ENCODE measurements around the gene PRDM15.

PRDM15 gene

GRCh38 chr21:41821756-41822431 lies 57.2 kb downstream of the PRDM15 start:
- no peak for DNase-seq (ENCODE audit: low spot score)
- no peak for TF ChIP-seq CTCF (IDR thresholded peaks at IDR 0.05; ENCODE audit: extremely low read depth, missing control alignments)

GRCh38 chr21:41821081-41821755 lies 57.9 kb downstream of the PRDM15 start:
- no peak for TF ChIP-seq CTCF (IDR thresholded peaks at IDR 0.05; ENCODE audit: extremely low read depth, missing control alignments)
- DNase-seq (ENCODE audit: low spot score), result no peak

DNA sequence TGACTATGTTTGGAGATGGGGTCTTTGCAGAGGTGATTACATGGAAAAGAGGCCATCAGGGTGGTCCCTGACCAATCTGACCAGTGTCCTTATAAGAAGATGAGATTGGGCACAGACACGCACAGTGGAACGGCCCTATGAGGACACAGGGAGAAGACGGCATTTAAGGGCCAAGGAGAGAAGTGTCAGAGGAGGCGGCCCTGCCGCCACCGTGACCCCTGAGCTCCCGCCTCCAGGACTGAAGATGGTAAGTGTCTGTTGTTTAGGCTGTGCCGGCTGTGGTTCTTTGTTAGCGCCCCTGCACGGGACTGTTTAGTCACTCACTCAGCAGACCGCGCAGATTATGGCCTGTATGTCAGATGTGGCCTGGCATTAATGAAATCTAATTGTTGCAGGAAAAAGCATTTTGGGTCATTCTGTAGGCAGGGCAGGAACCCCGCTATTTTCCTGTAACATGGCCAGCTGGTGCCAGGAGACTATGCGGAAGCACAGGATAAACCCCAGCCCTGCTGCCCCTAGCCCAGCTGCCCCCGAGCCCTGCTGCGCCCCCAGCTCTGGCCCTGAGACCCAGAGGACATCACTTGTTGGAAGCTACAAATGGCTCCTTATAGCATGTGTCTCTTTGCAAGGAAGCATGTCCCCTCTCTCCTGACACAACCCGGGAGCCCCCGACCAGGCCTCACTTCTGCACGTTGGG lies 58.6 kb downstream of the PRDM15 start:
- no peak for DNase-seq (ENCODE audit: low spot score)
- TF ChIP-seq CTCF (IDR thresholded peaks at IDR 0.05; ENCODE audit: extremely low read depth, missing control alignments), result no peak

GRCh38 chr21:41819856-41820281 lies 59.3 kb downstream of the PRDM15 start:
- DNase-seq (ENCODE audit: low spot score), result no peak
- no peak for TF ChIP-seq CTCF (IDR thresholded peaks at IDR 0.05; ENCODE audit: extremely low read depth, missing control alignments)

GRCh38 chr21:41819236-41819855 lies 59.8 kb downstream of the PRDM15 start:
- DNase-seq (ENCODE audit: low spot score), result no peak
- TF ChIP-seq CTCF (IDR thresholded peaks at IDR 0.05; ENCODE audit: extremely low read depth, missing control alignments), result no peak

- no peak for DNase-seq (ENCODE audit: low spot score)
- TF ChIP-seq CTCF (IDR thresholded peaks at IDR 0.05; ENCODE audit: extremely low read depth, missing control alignments), result no peak
Observed at GRCh38 chr21:41817877-41818855, 61.0 kb downstream of the PRDM15 start.
